B cell (primary cell): ENCODE measurements around the gene MYRFL. TPM values are rescaled to one million over a fixed set of nuclear protein-coding genes. Genes with fewer than 3 reads are reported as not detected.

Source experiments
- ATAC-seq: fragments of 200-7000 bp; cut with Tn5 transposase; one replicate; pipeline ENCODE4 v1.10.0; 2021; ENCODE audit warnings: low read depth, mild to moderate bottlenecking, moderate number of reproducible peaks, moderate library complexity
- CTCF ChIA-PET: fragments of 350-600 bp; sonication (Branson Sonifier 250); formaldehyde crosslinking; loops from one replicate; lab custom pipeline; 2021; ENCODE audit warnings: antibody characterized with exemption, inconsistent platforms; lab: Charles Lee
- POLR2A ChIA-PET: fragments of 350-600 bp; sonication (Branson Sonifier 250); formaldehyde crosslinking; loops from one replicate; lab custom pipeline; 2021; ENCODE audit warnings: antibody characterized with exemption; lab: Charles Lee
- DNase-seq: peaks from one replicate; pipeline ENCODE4 v3.0.0; 2013
- H2AFZ ChIP-seq: 2 replicates; pipeline ENCODE4 v1.6.1; 2012; ENCODE audit warnings: mild to moderate bottlenecking, low read depth, low read length; ENCODE audit not compliant: insufficient read depth, poor library complexity, severe bottlenecking
- H3K27ac ChIP-seq, 2 donors: 1 replicate in 1 of 2; 2 replicates in 1 of 2; pipeline ENCODE4 v1.5.1; 2012 to 2013; ENCODE audit warnings: low read length in 2 of 2, mild to moderate bottlenecking in 2 of 2, moderate library complexity in 1 of 2
- H3K27me3 ChIP-seq, 4 experiments: fragments of 200-600 bp in 1 of 4; sonication (generic) in 1 of 4; replicated peaks in 1 of 4; 1 replicate in 2 of 4; 2 replicates in 2 of 4; pipeline versions ENCODE4 v1.6.1 to v1.7.0; 2013 to 2016; ENCODE audit warnings: low read length in 3 of 4, mild to moderate bottlenecking in 2 of 4, mixed read lengths in 1 of 4, moderate library complexity in 1 of 4; ENCODE audit not compliant: insufficient read depth in 4 of 4, control insufficient read depth in 3 of 4; ENCODE audit errors: control extremely low read depth in 1 of 4
- H3K36me3 ChIP-seq, 2 experiments: replicated peaks in 1 of 2; 1 replicate in 1 of 2; 2 replicates in 1 of 2; pipeline versions ENCODE4 v1.6.1 to v1.7.1; 2013; ENCODE audit warnings: low read length in 1 of 2; ENCODE audit not compliant: insufficient read depth in 2 of 2, control insufficient read depth in 1 of 2; ENCODE audit errors: control extremely low read depth in 1 of 2, extremely low read depth in 1 of 2
- H3K4me1 ChIP-seq, 2 donors: fragments of 200-600 bp in 1 of 2; sonication (generic) in 1 of 2; 1 replicate in 1 of 2; 2 replicates in 1 of 2; pipeline versions ENCODE4 v1.5.1 to v1.6.1; 2013 to 2017; ENCODE audit warnings: low read length in 2 of 2; ENCODE audit not compliant: control insufficient read depth in 2 of 2, insufficient read depth in 2 of 2
- H3K4me2 ChIP-seq: replicated peaks from 2 replicates; pipeline ENCODE3; 2012; ENCODE audit warnings: mild to moderate bottlenecking, low read depth, low read length; ENCODE audit not compliant: poor library complexity, severe bottlenecking
- H3K4me3 ChIP-seq, 5 experiments: fragments of 200-600 bp in 1 of 5; sonication (generic) in 1 of 5; 1 replicate in 3 of 5; 2 replicates in 2 of 5; pipeline versions ENCODE4 v1.5.1 to v1.7.0; 2011 to 2016; ENCODE audit warnings: low read length in 4 of 5, mild to moderate bottlenecking in 4 of 5, low read depth in 2 of 5, control low read depth in 1 of 5, moderate library complexity in 1 of 5; ENCODE audit not compliant: insufficient read depth in 1 of 5; ENCODE audit errors: control extremely low read depth in 1 of 5, extremely low read depth in 1 of 5
- H3K79me2 ChIP-seq: fragments of 200-600 bp; sonication (generic); one replicate; pipeline ENCODE4 v1.6.0; 2016; ENCODE audit warnings: low read length; ENCODE audit not compliant: control insufficient read depth, insufficient read depth
- H3K9ac ChIP-seq: fragments of 200-600 bp; sonication (generic); 2 replicates; pipeline ENCODE4 v1.6.1; 2017; ENCODE audit warnings: mild to moderate bottlenecking, low read length, moderate library complexity
- H3K9me3 ChIP-seq, 3 donors: one replicate each; pipeline versions ENCODE4 v1.6.1 to v1.7.1; 2013; ENCODE audit warnings: low read length in 2 of 3; ENCODE audit not compliant: control insufficient read depth in 2 of 3, insufficient read depth in 1 of 3; ENCODE audit errors: control extremely low read depth in 1 of 3
- H4K20me1 ChIP-seq: 2 replicates; pipeline ENCODE4 v1.6.0; 2012; ENCODE audit warnings: mild to moderate bottlenecking, low read length; ENCODE audit not compliant: insufficient read depth, control insufficient read depth, poor library complexity, severe bottlenecking
- H3K27ac Mint-ChIP-seq: one replicate; pipeline ENCODE4 v1.8.0; 2021; ENCODE audit warnings: mixed read lengths
- H3K27me3 Mint-ChIP-seq: one replicate; pipeline ENCODE4 v1.8.0; 2021; ENCODE audit warnings: mixed read lengths
- H3K4me1 Mint-ChIP-seq: one replicate; pipeline ENCODE4 v1.8.0; 2021; ENCODE audit warnings: mixed read lengths
- H3K4me3 Mint-ChIP-seq: one replicate; pipeline ENCODE4 v1.8.0; 2021; ENCODE audit warnings: mixed read lengths
- H3K9me3 Mint-ChIP-seq: one replicate; pipeline ENCODE4 v1.8.0; 2022; ENCODE audit warnings: mixed read lengths; ENCODE audit not compliant: insufficient read depth
- EZH2 ChIP-seq: IDR thresholded peaks from 2 replicates; pipeline ENCODE4 v1.6.1; 2012; ENCODE audit warnings: borderline replicate concordance, low read depth, mild to moderate bottlenecking, moderate library complexity, low read length; ENCODE audit not compliant: insufficient read depth, poor library complexity, severe bottlenecking
- WGBS: methylation state at CpG from one replicate; pipeline ENCODE4 v1.1.5; 2013; ENCODE audit warnings: missing lambda C conversion rate; ENCODE audit not compliant: insufficient coverage; 5-methylcytosine and 5-hydroxymethylcytosine counted together
- intact Hi-C: fragments of 100-400 bp; cut with micrococcal nuclease; formaldehyde crosslinking; loops from one replicate; pipeline ENCODE4 v1.10.0; 2022
- polyA plus RNA-seq: library from polyadenylated mRNA; depleted of rRNA; stranded (reverse); fragments of >200 nt; gene quantifications from 2 replicates; pipeline ENCODE4 v1.2.3, GENCODE V29; 2012
- total RNA-seq, 2 donors: library from RNA; stranded (reverse); fragments of 120-200 nt in 1 of 2; gene quantifications; 1 replicate in 1 of 2; 2 replicates in 1 of 2; pipeline versions ENCODE4 v1.2.3 to v1.2.4, GENCODE V29; 2013 to 2022
- TF ChIP-seq, protein P1 (sequence below): fragments of 200-600 bp; IDR thresholded peaks from one replicate; pipeline ENCODE4 v1.8.0; 2022; ENCODE audit warnings: antibody characterized with exemption, mild to moderate bottlenecking

Gene MYRFL
- total and polyA plus RNA-seq, 2 donors (not counting 1 experiment from before 2014, with no cell fraction given) = 0.28 TPM; not detected in 1

- intact Hi-C loops = no loop called here
- H3K4me2 ChIP-seq = no peak overlapping the region
- DNase-seq (no peak), ATAC-seq (no peak)
- no peak overlapping the region for H3K27ac Mint-ChIP-seq
- no peak overlapping the region for H2AFZ ChIP-seq
- TF ChIP-seq, protein P1, sequence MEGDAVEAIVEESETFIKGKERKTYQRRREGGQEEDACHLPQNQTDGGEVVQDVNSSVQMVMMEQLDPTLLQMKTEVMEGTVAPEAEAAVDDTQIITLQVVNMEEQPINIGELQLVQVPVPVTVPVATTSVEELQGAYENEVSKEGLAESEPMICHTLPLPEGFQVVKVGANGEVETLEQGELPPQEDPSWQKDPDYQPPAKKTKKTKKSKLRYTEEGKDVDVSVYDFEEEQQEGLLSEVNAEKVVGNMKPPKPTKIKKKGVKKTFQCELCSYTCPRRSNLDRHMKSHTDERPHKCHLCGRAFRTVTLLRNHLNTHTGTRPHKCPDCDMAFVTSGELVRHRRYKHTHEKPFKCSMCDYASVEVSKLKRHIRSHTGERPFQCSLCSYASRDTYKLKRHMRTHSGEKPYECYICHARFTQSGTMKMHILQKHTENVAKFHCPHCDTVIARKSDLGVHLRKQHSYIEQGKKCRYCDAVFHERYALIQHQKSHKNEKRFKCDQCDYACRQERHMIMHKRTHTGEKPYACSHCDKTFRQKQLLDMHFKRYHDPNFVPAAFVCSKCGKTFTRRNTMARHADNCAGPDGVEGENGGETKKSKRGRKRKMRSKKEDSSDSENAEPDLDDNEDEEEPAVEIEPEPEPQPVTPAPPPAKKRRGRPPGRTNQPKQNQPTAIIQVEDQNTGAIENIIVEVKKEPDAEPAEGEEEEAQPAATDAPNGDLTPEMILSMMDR = no peak
- no peak for TF ChIP-seq EZH2
- no peak overlapping the region for H3K4me3 Mint-ChIP-seq
- no peak overlapping the region for H3K9ac ChIP-seq
- H3K4me1 ChIP-seq = no peaks in the 10 kb centered on the region
- CTCF ChIA-PET = interaction anchor here (0.7 kb wide), 1 partner anchor 543 kb away, joined by 3 read pairs; no protein-coding TSS in a partner anchor
- no peaks in the 10 kb centered on the region for H3K79me2 ChIP-seq
- no peaks in the 10 kb centered on the region for H3K9me3 ChIP-seq
- H3K4me3 ChIP-seq = no peak overlapping the region
- 83% methylated on average over 1 of the region's 6 CpGs for WGBS
- POLR2A ChIA-PET = no interaction called here
- H4K20me1 ChIP-seq = no peaks in the 10 kb centered on the region
- H3K36me3 ChIP-seq = no peaks in the 10 kb centered on the region
- no peak overlapping the region for H3K27ac ChIP-seq
- no peaks in the 10 kb centered on the region for H3K4me1 Mint-ChIP-seq
- H3K27me3 Mint-ChIP-seq = peaks cover 4% of the 10 kb centered on the region
- no peaks in the 10 kb centered on the region for H3K27me3 ChIP-seq
- no peaks in the 10 kb centered on the region for H3K9me3 Mint-ChIP-seq
These were observed 4.0 kb upstream of the MYRFL start for GRCh38 chr12:69821032-69821455.

- H3K27me3 Mint-ChIP-seq = peaks cover 4% of the 10 kb centered on the region
- TF ChIP-seq, protein P1 = no peak
- TF ChIP-seq EZH2 = no peak
- no peaks in the 10 kb centered on the region for H3K9me3 Mint-ChIP-seq
- no peak overlapping the region for H3K27ac ChIP-seq
- H3K27me3 ChIP-seq = peaks cover 0 to 1% (median 0%) of the 10 kb centered on the region in 4 experiments
- intact Hi-C loops = no loop called here
- H3K4me2 ChIP-seq = no peak overlapping the region
- WGBS = 70% methylated on average over 4 of the region's 8 CpGs
- CTCF ChIA-PET = no interaction called here
- no peaks in the 10 kb centered on the region for H3K79me2 ChIP-seq
- no peaks in the 10 kb centered on the region for H3K36me3 ChIP-seq
- H3K4me1 ChIP-seq = no peaks in the 10 kb centered on the region
- POLR2A ChIA-PET = no interaction called here
- H3K4me1 Mint-ChIP-seq = no peaks in the 10 kb centered on the region
- no peak overlapping the region for H3K4me3 Mint-ChIP-seq
- H4K20me1 ChIP-seq = no peaks in the 10 kb centered on the region
- H3K9me3 ChIP-seq = no peaks in the 10 kb centered on the region
- no peak overlapping the region for H3K27ac Mint-ChIP-seq
- no peak overlapping the region for H3K9ac ChIP-seq
- H2AFZ ChIP-seq = no peak overlapping the region
- DNase-seq = no peak
- no peak for ATAC-seq
- H3K4me3 ChIP-seq = no peak overlapping the region
These were observed 3.4 kb upstream of the MYRFL start for GRCh38 chr12:69821456-69822159.
